ENCODE data around the gene SPOCK1.

Gene SPOCK1

GRCh38 chr5:137226081-137226480, 273.0 kb downstream of the SPOCK1 start:
- no peaks in the 10 kb centered on the region for H3K27me3 ChIP-seq (ENCODE audit: insufficient read depth, poor library complexity, severe bottlenecking)
- DNase-seq (ENCODE audit: low read depth in 1 of 2, low spot score in 1 of 2): no peak
- no peak overlapping the region for H3K27ac ChIP-seq (replicated peaks)
- TF ChIP-seq REST (IDR thresholded peaks at IDR 0.05; ENCODE audit: insufficient replicate concordance, low read depth) (no peak), SPI1 (IDR thresholded peaks at IDR 0.05; ENCODE audit: borderline replicate concordance, low read depth) (no peak), GABPA (IDR thresholded peaks at IDR 0.05; ENCODE audit: low read depth) (no peak), CTCF (IDR thresholded peaks at IDR 0.05; ENCODE audit: insufficient read depth, low read length) (no peak), POLR2AphosphoS5 (IDR thresholded peaks at IDR 0.05; ENCODE audit: low read depth) (no peak)
- H3K4me3 ChIP-seq (replicated peaks; ENCODE audit: insufficient read depth, low read length): no peak overlapping the region

GRCh38 chr5:137223324-137224295, 275.5 kb downstream of the SPOCK1 start:
- DNase-seq (ENCODE audit: low read depth in 1 of 2, low spot score in 1 of 2): no peak
- Histone ChIP-seq H3K27me3 (ENCODE audit: insufficient read depth, poor library complexity, severe bottlenecking) (no peaks in the 10 kb centered on the region), H3K27ac (replicated peaks) (no peak overlapping the region), H3K4me3 (replicated peaks; ENCODE audit: insufficient read depth, low read length) (no peak overlapping the region)
- TF ChIP-seq POLR2AphosphoS5 (IDR thresholded peaks at IDR 0.05; ENCODE audit: low read depth) (no peak), GABPA (IDR thresholded peaks at IDR 0.05; ENCODE audit: low read depth) (no peak), REST (IDR thresholded peaks at IDR 0.05; ENCODE audit: insufficient replicate concordance, low read depth) (no peak), SPI1 (IDR thresholded peaks at IDR 0.05; ENCODE audit: borderline replicate concordance, low read depth) (no peak), CTCF (IDR thresholded peaks at IDR 0.05; ENCODE audit: insufficient read depth, low read length) (no peak)

- Histone ChIP-seq H3K4me3 (replicated peaks; ENCODE audit: insufficient read depth, low read length) (no peak overlapping the region), H3K27me3 (ENCODE audit: insufficient read depth, poor library complexity, severe bottlenecking) (no peaks in the 10 kb centered on the region), H3K27ac (replicated peaks) (no peak overlapping the region)
- TF ChIP-seq REST (IDR thresholded peaks at IDR 0.05; ENCODE audit: insufficient replicate concordance, low read depth) (no peak), CTCF (IDR thresholded peaks at IDR 0.05; ENCODE audit: insufficient read depth, low read length) (no peak), SPI1 (IDR thresholded peaks at IDR 0.05; ENCODE audit: borderline replicate concordance, low read depth) (no peak), GABPA (IDR thresholded peaks at IDR 0.05; ENCODE audit: low read depth) (no peak), POLR2AphosphoS5 (IDR thresholded peaks at IDR 0.05; ENCODE audit: low read depth) (no peak)
- no peak for DNase-seq (ENCODE audit: low read depth in 1 of 2, low spot score in 1 of 2)
Observed at GRCh38 chr5:137221943-137222342, 277.2 kb downstream of the SPOCK1 start.

Measured in HL-60 (cell line).